ENCODE measurements around the gene CHST11.

- TF ChIP-seq POLR2A (IDR thresholded peaks at IDR 0.05; ENCODE audit: low read length) (no peak), GATA1 (IDR thresholded peaks at IDR 0.05; ENCODE audit: low read depth, low read length) (no peak)
Measured at GRCh38 chr12:104609445-104609844, 152.7 kb downstream of the CHST11 start.
